Measurements from ENCODE around the gene TCF21.

GRCh38 chr6:133873538-133873937 lies 15.4 kb upstream of the TCF21 start:
- TF ChIP-seq CTCF (IDR thresholded peaks at IDR 0.05) (no peak), POLR2A (IDR thresholded peaks at IDR 0.05) (no peak), EP300 (IDR thresholded peaks at IDR 0.05) (no peak), POLR2AphosphoS5 (IDR thresholded peaks at IDR 0.05) (no peak)

Measured in sigmoid colon (tissue), 4 donors.